Tibial artery (tissue), 4 donors: ENCODE data around the gene CEP72.

ENCODE experiments used
- DNase-seq, 2 donors: peaks; one replicate each; pipeline ENCODE4 v3.0.0-alpha.2; 2019
- H3K27ac ChIP-seq, 2 donors: fragments of 200-600 bp; sonication (generic) in 1 of 2; 1 replicate in 1 of 2; 2 replicates in 1 of 2; pipeline ENCODE4 v1.5.1; 2018 to 2019; ENCODE audit warnings: mild to moderate bottlenecking in 1 of 2
- H3K27me3 ChIP-seq, 2 donors: fragments of 200-600 bp; sonication (generic) in 1 of 2; one replicate each; pipeline versions ENCODE4 v1.5.1 to v1.6.0; 2016 to 2019
- H3K36me3 ChIP-seq, 3 donors: fragments of 200-600 bp; sonication (generic) in 2 of 3; one replicate each; pipeline ENCODE4 v1.5.1; 2016 to 2019; ENCODE audit warnings: mild to moderate bottlenecking in 2 of 3
- H3K4me1 ChIP-seq, 4 donors: fragments of 200-600 bp; sonication (generic) in 2 of 4; 1 replicate in 3 of 4; 2 replicates in 1 of 4; pipeline ENCODE4 v1.5.1; 2016 to 2019
- H3K4me3 ChIP-seq, 2 donors: fragments of 200-600 bp; sonication (generic) in 1 of 2; 1 replicate in 1 of 2; 2 replicates in 1 of 2; pipeline ENCODE4 v1.5.1; 2018 to 2019; ENCODE audit warnings: mild to moderate bottlenecking in 2 of 2
- H3K9me3 ChIP-seq, 3 donors: fragments of 200-600 bp; sonication (generic) in 1 of 3; one replicate each; pipeline ENCODE4 v1.5.1; 2016 to 2019
- CTCF ChIP-seq, 2 experiments: fragments of 200-600 bp in 1 of 2; fragments of 450-650 bp in 1 of 2; IDR thresholded peaks; one replicate each; pipeline ENCODE4 v1.5.1; 2017 to 2019; ENCODE audit warnings: antibody characterized with exemption in 2 of 2, mild to moderate bottlenecking in 1 of 2, moderate library complexity in 1 of 2
- intact Hi-C: fragments of 100-400 bp; cut with DNase I; formaldehyde crosslinking; loops from one replicate; pipeline ENCODE4 v1.15.0; 2023; ENCODE audit warnings: low total_unique reads

CEP72 gene

GRCh38 chr5:652023-652515 lies 39.9 kb downstream of the CEP72 start:
- DNase-seq, result no peak

GRCh38 chr5:652773-653350 lies 40.7 kb downstream of the CEP72 start:
- TF ChIP-seq CTCF (IDR thresholded peaks at IDR 0.05), result no peak
- no peak for DNase-seq

More at GRCh38 chr5:652023-652515, 39.9 kb downstream of the CEP72 start:
- no peak for TF ChIP-seq CTCF (IDR thresholded peaks at IDR 0.05)
- H3K4me3 ChIP-seq, result no peak overlapping the region
- H3K9me3 ChIP-seq, result peaks cover 0 to 5% (median 0%) of the 10 kb centered on the region in 3 donors
- H3K27me3 ChIP-seq, result no peaks in the 10 kb centered on the region
- intact Hi-C loops, result no loop called here
- peaks cover 5 to 32% (median 7%) of the 10 kb centered on the region in 3 donors for H3K36me3 ChIP-seq
- H3K27ac ChIP-seq, result no peak overlapping the region
- no peaks in the 10 kb centered on the region for H3K4me1 ChIP-seq

GRCh38 chr5:654071-654778 lies 42.1 kb downstream of the CEP72 start:
- H3K36me3 ChIP-seq, result peaks cover 8 to 40% (median 17%) of the 10 kb centered on the region in 3 donors
- H3K27me3 ChIP-seq, result no peaks in the 10 kb centered on the region
- intact Hi-C loops, result no loop called here
- DNase-seq, result no peak
- no peak for TF ChIP-seq CTCF (IDR thresholded peaks at IDR 0.05)
- peaks cover 0 to 5% (median 4%) of the 10 kb centered on the region in 3 donors for H3K9me3 ChIP-seq
- no peaks in the 10 kb centered on the region for H3K4me1 ChIP-seq
- H3K27ac ChIP-seq, result no peak overlapping the region
- H3K4me3 ChIP-seq, result no peak overlapping the region

More at GRCh38 chr5:652773-653350, 40.7 kb downstream of the CEP72 start:
- peaks cover 6 to 32% (median 11%) of the 10 kb centered on the region in 3 donors for H3K36me3 ChIP-seq
- no peaks in the 10 kb centered on the region for H3K4me1 ChIP-seq
- no peak overlapping the region for H3K4me3 ChIP-seq
- no peak overlapping the region for H3K27ac ChIP-seq
- intact Hi-C loops, result no loop called here
- H3K9me3 ChIP-seq, result peaks cover 0 to 5% (median under 1%) of the 10 kb centered on the region in 3 donors
- H3K27me3 ChIP-seq, result no peaks in the 10 kb centered on the region

- Histone ChIP-seq H3K27ac (no peak overlapping the region), H3K4me3 (no peak overlapping the region), H3K36me3 (peaks cover 16 to 52% (median 26%) of the 10 kb centered on the region in 3 donors), H3K4me1 (no peaks in the 10 kb centered on the region), H3K27me3 (no peaks in the 10 kb centered on the region), H3K9me3 (peaks cover 0 to 5% (median 4%) of the 10 kb centered on the region in 3 donors)
- TF ChIP-seq CTCF (IDR thresholded peaks at IDR 0.05), result no peak
- intact Hi-C loops, result no loop called here
- DNase-seq, result no peak
Observed at GRCh38 chr5:655406-655805, 43.3 kb downstream of the CEP72 start.

- Histone ChIP-seq H3K4me3 (no peak overlapping the region), H3K4me1 (no peaks in the 10 kb centered on the region), H3K36me3 (peaks cover 16 to 61% (median 48%) of the 10 kb centered on the region in 3 donors), H3K27ac (no peak overlapping the region), H3K27me3 (no peaks in the 10 kb centered on the region), H3K9me3 (peaks cover 0 to 5% (median 4%) of the 10 kb centered on the region in 3 donors)
- TF ChIP-seq CTCF (IDR thresholded peaks at IDR 0.05), result no peak
- intact Hi-C loops, result no loop called here
- DNase-seq, result no peak
Observed at GRCh38 chr5:657570-657969, 45.4 kb downstream of the CEP72 start.
